Small intestine (tissue), 7 donors: Measurements from ENCODE around the gene KIFC3. TPM values are rescaled to one million over a fixed set of nuclear protein-coding genes. Genes with fewer than 3 reads are reported as not detected.

Source experiments
- DNase-seq, 2 donors: peaks; one replicate each; pipeline versions ENCODE4 v3.0.0 to v3.0.0-alpha.2; 2013
- FAIRE-seq: peaks from 2 replicates; lab custom pipeline; 2012; peaks lifted over from hg19 to GRCh38; lab: Jason Lieb, UNC
- H3K27ac ChIP-seq, 3 donors: one replicate each; pipeline ENCODE4 v1.5.1; 2013; ENCODE audit warnings: low read length in 2 of 3, mild to moderate bottlenecking in 2 of 3, control low read depth in 1 of 3, inconsistent platforms in 1 of 3, low read depth in 1 of 3, moderate library complexity in 1 of 3
- H3K27me3 ChIP-seq, 3 donors: one replicate each; pipeline ENCODE4 v1.6.1; 2013; ENCODE audit warnings: low read length in 3 of 3, inconsistent platforms in 1 of 3; ENCODE audit not compliant: control insufficient read depth in 3 of 3, insufficient read depth in 3 of 3
- H3K36me3 ChIP-seq, 3 donors: one replicate each; pipeline ENCODE4 v1.6.1; 2013; ENCODE audit warnings: low read length in 3 of 3, inconsistent platforms in 1 of 3, low read depth in 1 of 3, mild to moderate bottlenecking in 1 of 3, moderate library complexity in 1 of 3; ENCODE audit not compliant: control insufficient read depth in 3 of 3, insufficient read depth in 2 of 3
- H3K4me1 ChIP-seq, 3 donors: one replicate each; pipeline ENCODE4 v1.6.1; 2013; ENCODE audit warnings: low read length in 2 of 3, inconsistent platforms in 1 of 3, low read depth in 1 of 3, mild to moderate bottlenecking in 1 of 3, moderate library complexity in 1 of 3; ENCODE audit not compliant: control insufficient read depth in 3 of 3, insufficient read depth in 2 of 3
- H3K4me3 ChIP-seq, 3 donors: one replicate each; pipeline ENCODE4 v1.5.1; 2013; ENCODE audit warnings: low read length in 3 of 3, control low read depth in 1 of 3, inconsistent platforms in 1 of 3, low read depth in 1 of 3, mild to moderate bottlenecking in 1 of 3, moderate library complexity in 1 of 3
- H3K9me3 ChIP-seq, 2 donors: one replicate each; pipeline ENCODE4 v1.6.1; 2013; ENCODE audit warnings: low read depth in 1 of 2, low read length in 1 of 2; ENCODE audit not compliant: control insufficient read depth in 2 of 2, insufficient read depth in 1 of 2
- WGBS, 3 donors: extraction: QIAGEN DNeasy Blood & Tissue Kit; methylation state at CpG; one replicate each; pipeline ENCODE4 v1.1.7; 2013; 5-methylcytosine and 5-hydroxymethylcytosine counted together
- polyA plus RNA-seq, 4 donors: library from polyadenylated mRNA; stranded (reverse) in 3 of 4; unstranded in 1 of 4; fragments of 200-250 nt in 3 of 4; fragments of 120-200 nt in 1 of 4; gene quantifications; one replicate each; pipeline versions ENCODE4 v1.2.1 to v1.2.3, GENCODE V29; 2013
- donor health status: healthy with polysubstance abuse.
- donor health status: control.
- donor health status: control.
- donor health status: Bipolar disorder and iron deficiency.
- donor health status: healthy.

The KIFC3 gene
- polyA plus RNA-seq, 4 donors: 12.8 to 237 (median 131) TPM

DNA sequence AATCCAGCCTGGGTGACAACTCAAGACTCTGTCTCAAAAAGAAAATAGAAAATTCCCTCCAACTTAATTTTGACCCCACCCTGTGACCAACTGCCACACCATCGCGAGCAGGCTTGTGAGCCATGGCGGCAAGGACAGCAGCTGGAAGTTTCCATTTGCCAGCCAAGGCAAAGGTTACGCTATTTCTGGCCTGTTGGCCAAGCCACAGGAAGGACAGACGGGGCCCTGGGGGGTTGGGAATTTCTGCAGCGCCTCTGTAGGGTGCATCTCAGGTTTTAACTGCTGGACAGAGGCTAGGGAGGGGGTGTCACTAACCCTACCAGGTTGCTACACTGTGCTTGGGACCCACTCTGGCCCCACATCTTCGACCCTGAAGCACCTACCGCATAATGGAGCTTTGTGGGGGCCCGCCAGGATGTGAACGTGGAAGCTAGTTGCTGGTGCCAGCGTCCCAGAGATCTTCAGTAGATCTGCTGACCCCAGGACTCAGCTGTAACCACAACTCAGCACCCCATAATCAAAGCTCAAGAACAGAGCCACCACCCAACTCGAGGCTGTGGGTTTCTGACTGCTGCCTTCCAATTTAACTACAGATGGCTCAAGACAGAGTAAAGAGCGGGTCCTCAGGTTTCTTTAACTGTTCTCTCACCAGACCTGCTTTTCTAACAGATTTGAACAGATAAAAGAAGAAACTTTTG lies 10.9 kb downstream of the KIFC3 start:
- no peaks in the 10 kb centered on the region for H3K27me3 ChIP-seq
- no peaks in the 10 kb centered on the region for H3K9me3 ChIP-seq

DNA sequence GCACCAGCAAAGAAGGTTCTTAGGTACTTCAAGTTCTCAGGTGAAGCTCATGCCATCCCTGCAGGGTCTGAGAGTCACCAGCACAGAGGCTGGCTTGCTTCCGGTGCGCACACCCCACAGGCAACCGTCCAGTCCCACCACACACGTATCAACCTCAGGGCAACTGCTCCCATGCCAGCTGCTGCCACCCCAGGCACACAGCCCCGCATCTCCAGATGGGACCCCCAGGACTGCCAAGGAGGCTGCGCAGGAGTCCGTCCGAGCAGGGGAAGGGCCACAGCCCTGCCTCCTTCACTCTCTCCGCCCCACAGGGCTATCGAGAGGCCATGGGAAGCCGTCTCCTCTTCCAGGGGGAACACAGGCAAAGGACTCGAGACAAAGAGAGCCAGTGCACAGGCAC lies 13.3 kb downstream of the KIFC3 start:
- DNase-seq (no peak), FAIRE-seq (no peak)
- no peak overlapping the region for H3K4me3 ChIP-seq
- H3K27ac ChIP-seq: no peak overlapping the region
- no peaks in the 10 kb centered on the region for H3K27me3 ChIP-seq
- H3K4me1 ChIP-seq: peaks cover 0 to 6% (median 0%) of the 10 kb centered on the region in 3 donors
- no peaks in the 10 kb centered on the region for H3K9me3 ChIP-seq
- WGBS, 3 donors: 88 to 96% (median 91%) methylated on average over 12 of the region's 12 CpGs
- H3K36me3 ChIP-seq: peaks cover 0 to 89% (median 6%) of the 10 kb centered on the region in 3 donors

More for the DNA sequence above, 10.9 kb downstream of the KIFC3 start:
- H3K36me3 ChIP-seq: peaks cover 0 to 86% (median 4%) of the 10 kb centered on the region in 3 donors
- WGBS, 3 donors: 67 to 77% (median 76%) methylated on average over 13 of the region's 13 CpGs
- no peak overlapping the region for H3K4me3 ChIP-seq
- H3K4me1 ChIP-seq: peaks cover 0 to 12% (median 0%) of the 10 kb centered on the region in 3 donors
- H3K27ac ChIP-seq: no peak overlapping the region
- DNase-seq (no peak), FAIRE-seq (no peak)

DNA sequence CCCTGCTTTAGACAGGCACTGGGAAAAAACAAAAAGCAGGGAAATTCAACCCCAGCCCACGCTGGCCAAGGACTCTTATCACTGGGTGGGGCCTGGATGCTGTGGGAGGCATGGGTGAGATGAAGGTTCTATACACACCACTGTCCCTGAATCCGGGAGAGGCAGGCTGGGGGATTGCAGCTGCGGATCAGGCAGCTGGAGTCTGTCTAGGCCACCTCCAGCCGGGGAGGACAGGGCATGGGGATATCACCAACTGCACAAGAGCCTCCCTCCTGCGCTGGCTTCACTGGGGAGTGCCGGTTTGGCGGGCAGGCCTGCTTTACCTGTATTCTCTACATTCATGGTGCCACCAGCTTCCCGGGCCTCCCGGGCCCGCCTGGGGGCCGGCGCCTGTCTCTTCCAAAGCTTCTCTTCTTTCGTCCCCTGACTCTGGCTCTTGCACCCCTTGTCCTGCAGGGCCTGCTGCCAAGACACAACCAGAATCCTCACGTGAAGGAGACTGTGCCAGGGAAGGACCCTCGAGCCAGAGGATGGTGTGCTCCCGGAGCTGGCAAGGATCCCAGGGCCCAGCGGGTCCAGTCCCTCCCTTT lies 13.9 kb downstream of the KIFC3 start:
- Histone ChIP-seq H3K4me1 (peaks cover 0 to 6% (median 0%) of the 10 kb centered on the region in 3 donors), H3K36me3 (peaks cover 0 to 91% (median 6%) of the 10 kb centered on the region in 3 donors), H3K27me3 (no peaks in the 10 kb centered on the region), H3K27ac (no peak overlapping the region), H3K4me3 (no peak overlapping the region), H3K9me3 (no peaks in the 10 kb centered on the region)
- no peak for FAIRE-seq
- WGBS, 3 donors: 61 to 75% (median 70%) methylated on average over 16 to 17 of the region's 17 CpGs
- no peak for DNase-seq

DNA sequence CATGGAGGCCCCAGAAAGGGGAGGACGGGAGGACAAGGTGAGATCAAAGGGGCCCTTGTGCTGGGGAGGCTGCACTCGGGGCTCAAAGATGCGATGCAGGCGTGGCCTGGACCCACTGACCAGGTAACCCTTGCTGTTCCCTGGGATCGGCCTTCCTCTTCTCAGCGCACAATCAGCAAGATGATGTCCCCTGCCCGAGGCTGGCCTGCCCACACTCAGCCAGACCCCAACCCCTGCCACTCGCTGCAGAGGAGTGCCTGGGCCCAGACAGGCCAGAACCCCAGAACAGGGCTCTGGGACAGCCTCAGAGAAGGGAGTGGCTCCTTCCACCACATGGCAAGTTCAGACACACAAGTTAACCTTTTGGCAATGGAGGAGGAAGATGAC lies 14.8 kb downstream of the KIFC3 start:
- Histone ChIP-seq H3K4me1 (peaks cover 0 to 7% (median 0%) of the 10 kb centered on the region in 3 donors), H3K27ac (no peak overlapping the region), H3K27me3 (no peaks in the 10 kb centered on the region), H3K36me3 (peaks cover 0 to 89% (median 6%) of the 10 kb centered on the region in 3 donors), H3K9me3 (no peaks in the 10 kb centered on the region), H3K4me3 (no peak overlapping the region)
- 57 to 77% (median 61%) methylated on average over 7 to 8 of the region's 8 CpGs for WGBS, 3 donors
- DNase-seq (no peak), FAIRE-seq (no peak)

DNA sequence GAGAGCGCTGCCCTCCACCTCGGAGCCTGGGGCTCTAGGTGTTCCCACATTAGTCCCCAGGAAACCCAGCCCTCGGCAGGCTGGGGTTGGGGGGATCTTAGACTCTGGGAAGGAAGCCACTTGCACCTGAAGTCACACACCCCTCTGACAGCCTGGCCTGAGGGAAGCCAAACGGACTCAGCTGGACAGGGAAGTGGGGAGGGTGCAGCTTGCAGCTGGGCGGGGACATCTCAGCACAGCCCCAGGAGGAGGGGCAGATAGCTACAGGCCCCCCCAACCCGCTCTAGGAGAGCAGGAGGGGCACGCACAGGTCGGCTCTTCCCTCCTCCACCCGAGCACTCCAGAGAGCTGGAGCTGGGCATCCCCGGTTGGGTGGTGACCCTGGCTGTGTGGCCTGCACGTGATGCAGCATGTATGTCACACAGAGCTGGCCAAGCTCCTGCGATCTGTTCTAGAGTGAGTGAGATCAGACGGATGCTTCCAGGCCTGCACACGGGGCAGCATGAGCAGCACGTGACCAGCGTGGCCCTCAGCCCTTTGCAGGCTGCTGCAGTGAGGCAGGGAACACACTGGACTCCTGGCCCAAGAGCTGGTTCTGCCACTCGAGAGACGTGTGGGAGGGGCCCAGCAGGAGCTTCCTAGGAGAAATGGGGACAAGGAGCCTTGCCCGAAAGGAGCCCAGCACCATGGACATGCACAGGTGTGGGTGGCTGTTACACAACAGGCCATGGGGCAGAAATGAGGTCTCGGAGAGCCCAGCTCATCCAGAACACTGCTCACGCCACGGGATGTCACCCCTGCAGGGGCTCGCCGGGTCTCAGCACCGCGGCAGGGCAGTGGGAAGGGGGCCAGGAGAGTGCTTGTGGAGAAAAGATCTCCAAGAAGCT lies 15.4 kb downstream of the KIFC3 start:
- DNase-seq (no peak), FAIRE-seq (no peak)
- Histone ChIP-seq H3K27me3 (no peaks in the 10 kb centered on the region), H3K4me1 (peaks cover 0 to 13% (median 0%) of the 10 kb centered on the region in 3 donors), H3K9me3 (no peaks in the 10 kb centered on the region), H3K36me3 (peaks cover 0 to 89% (median 6%) of the 10 kb centered on the region in 3 donors), H3K27ac (no peak overlapping the region), H3K4me3 (no peak overlapping the region)
- 70 to 74% (median 70%) methylated on average over 23 to 26 of the region's 26 CpGs for WGBS, 3 donors

DNA sequence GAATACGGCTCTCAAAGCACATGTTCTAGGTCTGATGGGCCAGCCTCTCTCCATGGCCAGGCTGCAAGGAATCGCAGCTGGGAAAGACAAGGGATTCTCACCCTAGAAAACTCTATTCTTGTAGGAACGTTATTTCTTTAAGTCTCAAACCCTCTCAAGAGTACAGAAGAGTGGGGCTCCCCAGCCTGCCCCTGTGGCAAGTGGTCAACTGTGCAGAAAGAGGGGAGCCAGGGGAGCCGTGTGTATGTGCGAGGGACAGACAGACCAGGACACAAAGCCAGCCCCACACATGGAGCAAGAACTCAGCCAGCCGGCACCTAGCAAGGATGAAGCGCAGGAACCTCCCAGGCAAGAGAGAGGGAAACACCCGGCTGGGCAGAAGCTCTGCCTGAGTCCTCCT lies 16.4 kb downstream of the KIFC3 start:
- Histone ChIP-seq H3K4me1 (peaks cover 0 to 18% (median 0%) of the 10 kb centered on the region in 3 donors), H3K4me3 (no peak overlapping the region), H3K27me3 (no peaks in the 10 kb centered on the region), H3K36me3 (peaks cover 0 to 89% (median 6%) of the 10 kb centered on the region in 3 donors), H3K27ac (no peak overlapping the region), H3K9me3 (no peaks in the 10 kb centered on the region)
- DNase-seq (no peak), FAIRE-seq (no peak)
- 91 to 94% (median 92%) methylated on average over 8 of the region's 8 CpGs for WGBS, 3 donors

DNA sequence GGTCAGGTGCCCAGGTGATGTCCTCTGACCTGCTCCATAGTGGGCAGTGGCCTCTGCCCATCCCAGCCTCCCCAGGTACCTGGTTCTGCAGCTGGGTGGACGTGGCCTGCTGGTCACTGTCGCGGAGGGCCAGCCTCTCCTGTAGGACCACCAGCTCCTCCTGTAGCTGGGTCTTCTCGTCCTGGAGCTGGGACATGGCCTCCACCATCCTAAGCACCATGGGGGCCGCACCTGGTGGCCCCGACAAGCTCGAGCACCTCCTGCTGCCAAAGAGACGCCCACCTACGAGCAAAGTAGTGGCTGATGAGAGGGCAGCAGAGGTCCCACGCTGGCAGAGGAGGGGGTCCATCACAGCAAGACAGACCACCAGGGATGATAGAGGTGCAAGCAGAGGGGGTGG lies 16.9 kb downstream of the KIFC3 start:
- no peak for FAIRE-seq
- Histone ChIP-seq H3K4me1 (peaks cover 0 to 18% (median 0%) of the 10 kb centered on the region in 3 donors), H3K27ac (no peak overlapping the region), H3K27me3 (no peaks in the 10 kb centered on the region), H3K36me3 (peaks cover 0 to 85% (median 6%) of the 10 kb centered on the region in 3 donors), H3K4me3 (no peak overlapping the region), H3K9me3 (no peaks in the 10 kb centered on the region)
- WGBS, 3 donors: 91 to 95% (median 93%) methylated on average over 10 of the region's 10 CpGs
- no peak for DNase-seq

DNA sequence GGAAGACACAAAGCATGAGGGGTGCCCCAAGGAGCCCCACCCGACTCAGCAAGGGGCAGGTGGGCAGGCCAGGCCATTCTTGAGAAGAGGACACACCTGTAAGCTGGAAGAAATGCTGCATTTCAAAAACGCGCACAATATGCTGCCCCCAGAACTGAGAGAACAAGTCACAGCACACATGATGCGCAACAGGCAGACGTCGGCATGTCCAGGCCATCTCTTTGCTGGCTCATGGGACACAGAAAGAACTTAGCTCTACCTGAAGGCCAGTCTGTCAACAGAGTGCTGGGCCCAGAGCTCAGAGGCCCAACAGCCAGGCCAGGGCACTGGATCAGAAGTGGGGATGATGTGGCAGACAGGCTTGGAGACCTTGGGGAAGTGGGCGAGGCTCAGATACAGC lies 18.0 kb downstream of the KIFC3 start:
- DNase-seq: no peak

More for the DNA sequence above, 18.0 kb downstream of the KIFC3 start:
- H3K4me1 ChIP-seq: peaks cover 0 to 18% (median 0%) of the 10 kb centered on the region in 3 donors
- no peak for FAIRE-seq
- peaks cover 0 to 81% (median 6%) of the 10 kb centered on the region in 3 donors for H3K36me3 ChIP-seq
- H3K9me3 ChIP-seq: no peaks in the 10 kb centered on the region
- H3K27ac ChIP-seq: no peak overlapping the region
- WGBS, 3 donors: 92 to 95% (median 94%) methylated on average over 7 of the region's 7 CpGs
- H3K27me3 ChIP-seq: no peaks in the 10 kb centered on the region
- no peak overlapping the region for H3K4me3 ChIP-seq
